Measurements from ENCODE around the gene SCAMP1.

The SCAMP1 gene

GRCh38 chr5:78495800-78496199 lies 135.4 kb downstream of the SCAMP1 start:
- no peak for DNase-seq (ENCODE audit: low read depth in 2 of 2)

GRCh38 chr5:78496373-78496772 lies 136.0 kb downstream of the SCAMP1 start:
- no peak for DNase-seq (ENCODE audit: low read depth in 2 of 2)

- DNase-seq (ENCODE audit: low read depth in 2 of 2) = no peak
Measured at GRCh38 chr5:78497573-78498533, 137.4 kb downstream of the SCAMP1 start.

GRCh38 chr5:78499485-78499884 lies 139.1 kb downstream of the SCAMP1 start:
- no peak for DNase-seq (ENCODE audit: low read depth in 2 of 2)

- DNase-seq (ENCODE audit: low read depth in 2 of 2) = no peak
Measured at GRCh38 chr5:78500028-78500427, 139.6 kb downstream of the SCAMP1 start.

GRCh38 chr5:78500871-78501270 lies 140.5 kb downstream of the SCAMP1 start:
- no peak for DNase-seq (ENCODE audit: low read depth in 2 of 2)

GRCh38 chr5:78501411-78502352 lies 141.3 kb downstream of the SCAMP1 start:
- no peak for DNase-seq (ENCODE audit: low read depth in 2 of 2)

- no peak for DNase-seq (ENCODE audit: low read depth in 2 of 2)
Measured at GRCh38 chr5:78503958-78504653, 143.7 kb downstream of the SCAMP1 start.

GRCh38 chr5:78504704-78505677 lies 144.6 kb downstream of the SCAMP1 start:
- no peak for DNase-seq (ENCODE audit: low read depth in 2 of 2)

GRCh38 chr5:78505860-78506259 lies 145.4 kb downstream of the SCAMP1 start:
- no peak for DNase-seq (ENCODE audit: low read depth in 2 of 2)

GRCh38 chr5:78506261-78507024 lies 146.0 kb downstream of the SCAMP1 start:
- DNase-seq (ENCODE audit: low read depth in 2 of 2) = no peak

- DNase-seq (ENCODE audit: low read depth in 2 of 2) = no peak
Measured at GRCh38 chr5:78507531-78507930, 147.1 kb downstream of the SCAMP1 start.

GRCh38 chr5:78508186-78508765 lies 147.9 kb downstream of the SCAMP1 start:
- DNase-seq (ENCODE audit: low read depth in 2 of 2) = no peak

- no peak for DNase-seq (ENCODE audit: low read depth in 2 of 2)
Measured at GRCh38 chr5:78509145-78509865, 148.9 kb downstream of the SCAMP1 start.

GRCh38 chr5:78509884-78510769 lies 149.7 kb downstream of the SCAMP1 start:
- peak; percentile 23 to 26 for DNase-seq (ENCODE audit: low read depth in 2 of 2)

- no peak for DNase-seq (ENCODE audit: low read depth in 2 of 2)
Measured at GRCh38 chr5:78511121-78511906, 150.9 kb downstream of the SCAMP1 start.

GRCh38 chr5:78512435-78512834 lies 152.0 kb downstream of the SCAMP1 start:
- DNase-seq (ENCODE audit: low read depth in 2 of 2) = no peak

All from stimulated activated CD8-positive, alpha-beta memory T cell treated with anti-CD3 and anti-CD28 coated beads, Interleukin-2, amount 100 ng/mL, for 48 hours (primary cell).